ENCODE results near the gene CDH12. TPM values are rescaled to one million over a fixed set of nuclear protein-coding genes. Genes with fewer than 3 reads are reported as not detected.
"Not testable (repeated sequence)": the region's sequence is repeated elsewhere in the genome, so short reads cannot be mapped to it uniquely, and the experiment has no call there.

The CDH12 gene
- total RNA-seq, 1 donor from 2014 or later, result 0.38 TPM

DNA sequence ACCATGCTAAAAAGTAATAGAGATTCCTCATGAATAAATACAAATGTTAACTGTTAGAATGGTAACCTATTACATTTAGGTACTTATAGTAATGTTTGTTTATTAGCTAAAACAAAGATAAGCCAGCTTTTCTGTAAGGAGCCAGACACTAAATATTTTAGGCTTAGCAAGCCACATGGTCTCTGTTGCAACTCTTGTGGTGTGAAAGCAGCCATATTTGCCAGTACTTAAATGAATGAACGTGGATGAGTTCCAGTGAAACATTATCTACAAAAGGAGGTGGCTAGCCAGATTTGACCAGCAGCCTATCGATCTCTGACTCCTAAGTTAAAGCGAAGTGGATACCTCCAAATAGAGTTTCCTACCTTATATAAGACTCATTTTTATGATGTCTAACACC is 331.6 kb downstream of the CDH12 start:
- no peaks in the 10 kb centered on the region for H3K4me1 ChIP-seq
- H3K4me3 ChIP-seq, result no peak overlapping the region
- H3K36me3 ChIP-seq, result no peaks in the 10 kb centered on the region
- intact Hi-C loops (cut with DNase I), result no loop called here
- DNase-seq, result no peak
- ATAC-seq, result no peak
- no peaks in the 10 kb centered on the region for H3K27me3 ChIP-seq (ENCODE audit: low read depth)
- H3K27ac ChIP-seq, result no peak overlapping the region
- H3K9me3 ChIP-seq, result no peaks in the 10 kb centered on the region
- TF ChIP-seq, protein P1, sequence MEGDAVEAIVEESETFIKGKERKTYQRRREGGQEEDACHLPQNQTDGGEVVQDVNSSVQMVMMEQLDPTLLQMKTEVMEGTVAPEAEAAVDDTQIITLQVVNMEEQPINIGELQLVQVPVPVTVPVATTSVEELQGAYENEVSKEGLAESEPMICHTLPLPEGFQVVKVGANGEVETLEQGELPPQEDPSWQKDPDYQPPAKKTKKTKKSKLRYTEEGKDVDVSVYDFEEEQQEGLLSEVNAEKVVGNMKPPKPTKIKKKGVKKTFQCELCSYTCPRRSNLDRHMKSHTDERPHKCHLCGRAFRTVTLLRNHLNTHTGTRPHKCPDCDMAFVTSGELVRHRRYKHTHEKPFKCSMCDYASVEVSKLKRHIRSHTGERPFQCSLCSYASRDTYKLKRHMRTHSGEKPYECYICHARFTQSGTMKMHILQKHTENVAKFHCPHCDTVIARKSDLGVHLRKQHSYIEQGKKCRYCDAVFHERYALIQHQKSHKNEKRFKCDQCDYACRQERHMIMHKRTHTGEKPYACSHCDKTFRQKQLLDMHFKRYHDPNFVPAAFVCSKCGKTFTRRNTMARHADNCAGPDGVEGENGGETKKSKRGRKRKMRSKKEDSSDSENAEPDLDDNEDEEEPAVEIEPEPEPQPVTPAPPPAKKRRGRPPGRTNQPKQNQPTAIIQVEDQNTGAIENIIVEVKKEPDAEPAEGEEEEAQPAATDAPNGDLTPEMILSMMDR (IDR thresholded peaks at IDR 0.05), result no peak

DNA sequence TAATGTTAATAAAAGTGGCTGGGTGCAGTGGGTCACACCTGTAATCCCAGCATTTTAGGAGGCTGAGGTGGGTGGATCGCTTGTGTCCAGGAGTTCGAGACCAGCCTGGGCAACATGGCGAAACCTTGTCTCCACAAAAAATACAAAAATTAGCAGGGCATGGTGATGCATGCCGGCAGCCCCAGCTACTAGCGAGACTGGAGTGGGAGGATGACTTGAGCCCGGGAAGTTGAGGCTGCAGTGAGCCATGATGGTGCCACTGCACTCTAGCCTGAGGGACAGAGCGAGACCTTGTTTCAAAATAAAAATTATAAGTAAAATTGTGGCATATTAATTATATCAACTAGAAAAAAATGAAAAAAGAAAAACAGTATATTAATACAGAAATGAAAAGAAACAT is 336.6 kb downstream of the CDH12 start:
- H3K27ac ChIP-seq; H3K4me1 ChIP-seq; DNase-seq; intact Hi-C loops (cut with DNase I); H3K9me3 ChIP-seq; H3K4me3 ChIP-seq; H3K36me3 ChIP-seq; ATAC-seq; H3K27me3 ChIP-seq (ENCODE audit: low read depth): not testable (repeated sequence)

DNA sequence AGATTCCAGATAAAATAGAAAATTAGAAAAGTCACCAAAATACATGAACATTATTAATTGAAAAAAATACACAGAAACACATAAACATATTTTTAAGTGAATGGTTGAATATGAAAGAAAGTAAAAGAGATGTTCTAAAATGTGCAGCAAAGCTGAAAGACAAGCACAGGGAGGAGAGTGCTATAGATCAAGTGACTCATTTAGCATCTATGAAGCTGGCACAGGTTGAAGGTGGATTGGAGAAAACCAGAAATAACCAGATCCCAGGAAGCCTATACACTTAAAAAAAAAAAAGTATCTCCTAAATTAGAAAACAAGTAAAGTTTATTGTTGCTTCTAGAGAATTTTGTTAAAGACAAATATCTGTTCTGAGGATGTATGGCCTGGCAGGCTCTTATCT is 338.9 kb downstream of the CDH12 start:
- H3K27ac ChIP-seq, result no peak overlapping the region
- no peaks in the 10 kb centered on the region for H3K4me1 ChIP-seq
- H3K27me3 ChIP-seq (ENCODE audit: low read depth), result no peaks in the 10 kb centered on the region
- ATAC-seq (no peak), DNase-seq (no peak)
- no peaks in the 10 kb centered on the region for H3K9me3 ChIP-seq
- TF ChIP-seq, protein P1 (IDR thresholded peaks at IDR 0.05), result no peak
- intact Hi-C loops (cut with DNase I), result no loop called here
- H3K4me3 ChIP-seq, result no peak overlapping the region
- H3K36me3 ChIP-seq, result no peaks in the 10 kb centered on the region

DNA sequence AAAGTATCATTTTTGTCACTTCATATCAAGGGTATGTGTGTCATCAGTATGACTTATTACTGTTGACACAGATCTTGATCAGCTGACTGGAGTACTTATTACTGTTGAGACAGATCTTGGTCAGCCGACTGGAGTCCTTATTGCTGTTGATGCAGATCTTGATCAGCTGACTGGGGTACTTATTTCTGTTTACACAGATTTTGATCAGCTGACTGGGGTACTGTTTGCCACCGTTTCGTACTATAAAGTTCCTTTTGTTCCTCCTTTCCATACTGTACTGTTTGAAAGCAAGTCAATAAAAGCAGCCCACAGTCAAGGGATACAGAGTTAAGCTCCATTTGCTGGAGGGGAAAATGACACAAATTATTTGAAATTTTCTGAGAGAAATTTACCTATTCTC is 347.3 kb downstream of the CDH12 start:
- H3K27me3 ChIP-seq (ENCODE audit: low read depth), result no peaks in the 10 kb centered on the region
- no peak for ATAC-seq

DNA sequence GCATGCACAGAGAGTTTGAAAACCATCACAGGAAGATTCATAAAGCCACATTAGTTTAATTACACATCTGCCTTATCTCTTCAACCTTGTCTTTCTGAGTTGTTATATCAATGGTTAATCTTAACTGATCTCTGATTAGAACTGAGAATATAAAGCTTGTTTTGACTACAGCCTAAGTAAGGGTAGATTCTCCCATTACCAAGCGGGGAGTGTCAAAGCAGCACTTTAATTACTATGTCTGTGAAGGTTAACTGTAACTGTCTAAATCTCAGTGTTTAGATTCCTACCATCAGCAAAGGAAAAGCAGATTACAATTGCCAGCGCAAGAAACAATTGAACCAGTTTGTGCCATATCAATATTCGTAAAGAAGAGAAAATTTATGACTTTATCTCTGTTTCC is 348.7 kb downstream of the CDH12 start:
- no peak overlapping the region for H3K4me3 ChIP-seq
- H3K4me1 ChIP-seq, result no peaks in the 10 kb centered on the region
- ATAC-seq, result no peak
- no peaks in the 10 kb centered on the region for H3K27me3 ChIP-seq (ENCODE audit: low read depth)
- no peak for DNase-seq
- H3K9me3 ChIP-seq, result no peaks in the 10 kb centered on the region
- intact Hi-C loops (cut with DNase I), result no loop called here
- no peak overlapping the region for H3K27ac ChIP-seq
- TF ChIP-seq, protein P1 (IDR thresholded peaks at IDR 0.05), result no peak
- no peaks in the 10 kb centered on the region for H3K36me3 ChIP-seq

More for the DNA sequence above, 347.3 kb downstream of the CDH12 start:
- intact Hi-C loops (cut with DNase I), result no loop called here
- Histone ChIP-seq H3K27ac (no peak overlapping the region), H3K9me3 (no peaks in the 10 kb centered on the region), H3K4me3 (no peak overlapping the region), H3K36me3 (no peaks in the 10 kb centered on the region), H3K4me1 (no peaks in the 10 kb centered on the region)
- no peak for DNase-seq
- TF ChIP-seq, protein P1 (IDR thresholded peaks at IDR 0.05), result no peak

DNA sequence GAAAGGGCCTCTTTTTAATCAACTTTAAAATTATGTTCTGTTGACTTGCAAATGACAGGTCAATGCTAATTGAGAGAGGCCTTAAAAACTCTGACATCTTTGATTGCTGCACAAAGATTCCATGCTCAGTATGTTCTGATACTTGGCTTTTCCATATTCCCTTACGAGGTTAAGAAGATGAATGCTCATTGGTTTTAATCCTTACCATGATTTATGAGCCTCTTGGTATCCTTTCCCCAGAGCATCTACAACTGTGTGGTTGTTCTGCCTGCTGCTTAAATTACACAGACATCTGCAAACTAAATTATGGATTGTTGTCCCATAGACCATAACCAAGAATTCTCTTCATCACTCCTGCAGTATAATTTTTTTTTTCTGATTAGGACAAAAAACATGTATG is 352.6 kb downstream of the CDH12 start:
- Histone ChIP-seq H3K27ac (no peak overlapping the region), H3K9me3 (no peaks in the 10 kb centered on the region), H3K4me3 (no peak overlapping the region), H3K36me3 (no peaks in the 10 kb centered on the region), H3K4me1 (no peaks in the 10 kb centered on the region), H3K27me3 (ENCODE audit: low read depth) (no peaks in the 10 kb centered on the region)
- TF ChIP-seq, protein P1 (IDR thresholded peaks at IDR 0.05), result no peak
- DNase-seq, result no peak
- intact Hi-C loops (cut with DNase I), result no loop called here
- ATAC-seq, result no peak
